Measurements from ENCODE around the gene FOXS1.

The FOXS1 gene

DNA sequence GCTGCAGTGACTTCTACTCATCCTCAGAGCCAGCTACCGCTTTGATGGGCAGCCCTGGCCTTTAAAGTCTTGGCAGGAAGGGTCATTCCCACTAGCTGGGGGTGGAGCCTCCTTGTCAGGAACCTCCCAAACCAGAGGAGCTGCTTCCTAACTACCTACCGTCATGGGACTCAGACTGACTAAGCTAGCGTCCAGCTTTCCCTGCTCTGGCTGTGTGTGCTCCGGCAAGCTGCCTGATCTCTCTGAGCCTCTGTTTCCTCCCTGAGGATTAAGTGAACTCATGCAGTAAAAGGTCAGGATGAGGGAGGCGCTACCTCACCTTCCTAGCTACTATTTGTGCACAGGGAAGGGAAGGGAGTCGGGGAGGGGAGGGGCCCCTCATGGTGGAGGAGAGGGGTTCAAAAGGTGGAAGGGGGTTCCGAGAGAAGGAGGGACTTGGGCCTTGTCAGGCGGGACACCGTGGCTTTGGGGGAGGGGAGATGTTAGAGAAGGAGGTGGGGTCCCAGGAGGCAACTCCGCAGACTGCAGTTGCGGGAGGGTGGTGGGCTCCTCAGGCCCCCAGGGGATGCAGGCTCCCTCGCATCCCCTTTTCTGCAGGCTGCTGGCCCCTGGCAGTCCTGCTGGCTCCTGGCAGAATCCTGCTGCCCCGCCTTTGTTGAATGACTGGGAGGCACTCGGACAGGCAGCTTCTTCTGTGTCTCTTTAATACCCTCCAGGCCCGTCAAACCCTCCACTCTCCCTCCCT is 15.2 kb upstream of the FOXS1 start:
- DNase-seq = no peak

DNA sequence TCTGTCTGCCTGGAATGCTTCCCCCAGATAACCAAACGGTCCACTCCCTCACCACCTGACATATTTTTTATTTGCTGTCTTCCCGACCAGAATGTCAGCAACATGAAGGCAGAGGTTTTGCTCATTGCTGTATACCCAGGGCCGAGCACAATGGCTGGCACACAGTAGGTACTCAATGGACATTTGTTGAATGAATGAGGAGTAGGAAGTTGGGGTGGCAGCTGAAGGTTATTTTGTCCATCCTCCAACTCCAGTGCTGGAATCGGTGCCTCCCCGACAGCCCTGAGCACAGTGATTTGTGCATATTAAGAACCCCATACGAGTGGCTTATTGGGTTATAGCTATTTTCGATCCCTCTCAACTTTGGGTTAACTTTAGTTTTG is 14.6 kb upstream of the FOXS1 start:
- DNase-seq = no peak

DNA sequence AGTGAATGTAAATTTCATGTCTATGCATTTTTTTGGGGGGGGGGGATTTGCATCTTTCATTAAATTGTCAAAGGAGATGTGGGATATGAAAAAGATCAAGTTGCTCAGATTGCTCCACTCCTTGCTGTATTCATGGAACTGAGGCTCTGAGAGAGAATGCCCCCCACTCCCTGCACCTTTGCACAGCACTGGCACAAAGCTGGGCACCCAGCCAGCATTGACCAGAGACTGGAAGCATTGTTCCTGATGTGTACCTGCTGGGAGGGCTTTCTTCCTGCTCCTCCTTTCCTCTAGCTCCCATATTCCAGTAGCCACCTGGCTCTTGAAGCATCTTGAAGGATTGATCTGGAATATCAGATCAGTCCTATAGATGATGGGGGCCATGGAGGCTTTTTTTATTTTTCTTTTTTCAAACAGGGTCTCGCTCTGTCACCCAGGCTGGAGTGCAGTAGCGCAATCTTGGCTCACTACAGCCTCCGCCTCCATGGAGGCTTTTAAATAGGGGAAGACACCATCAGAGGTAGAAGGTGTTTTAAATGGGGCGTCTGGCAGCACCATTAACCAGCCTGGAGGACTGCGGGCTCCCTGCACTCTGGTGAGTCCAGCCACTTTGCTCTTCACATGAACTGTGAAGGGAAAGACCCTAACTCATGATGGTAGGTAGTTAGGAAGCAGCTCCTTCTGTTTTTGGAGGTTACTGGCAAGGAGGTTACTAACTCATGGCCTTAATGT is 14.0 kb upstream of the FOXS1 start:
- no peak for DNase-seq

DNA sequence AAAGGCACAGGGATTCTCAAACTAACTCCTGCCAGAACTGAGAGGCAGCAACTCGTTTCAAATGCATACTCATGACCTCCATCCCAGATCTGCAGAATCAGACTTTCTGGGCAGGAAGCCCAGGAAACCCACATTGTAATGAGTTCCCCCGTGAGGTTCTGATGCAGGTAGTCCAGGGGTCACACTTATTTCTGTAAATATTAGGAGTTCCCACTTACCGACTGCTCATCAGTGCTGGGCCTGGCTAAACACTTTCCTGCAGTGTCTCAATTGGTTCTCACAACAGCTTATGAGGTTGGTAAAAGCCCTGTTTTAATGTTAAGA is 13.3 kb upstream of the FOXS1 start:
- no peak for DNase-seq

DNA sequence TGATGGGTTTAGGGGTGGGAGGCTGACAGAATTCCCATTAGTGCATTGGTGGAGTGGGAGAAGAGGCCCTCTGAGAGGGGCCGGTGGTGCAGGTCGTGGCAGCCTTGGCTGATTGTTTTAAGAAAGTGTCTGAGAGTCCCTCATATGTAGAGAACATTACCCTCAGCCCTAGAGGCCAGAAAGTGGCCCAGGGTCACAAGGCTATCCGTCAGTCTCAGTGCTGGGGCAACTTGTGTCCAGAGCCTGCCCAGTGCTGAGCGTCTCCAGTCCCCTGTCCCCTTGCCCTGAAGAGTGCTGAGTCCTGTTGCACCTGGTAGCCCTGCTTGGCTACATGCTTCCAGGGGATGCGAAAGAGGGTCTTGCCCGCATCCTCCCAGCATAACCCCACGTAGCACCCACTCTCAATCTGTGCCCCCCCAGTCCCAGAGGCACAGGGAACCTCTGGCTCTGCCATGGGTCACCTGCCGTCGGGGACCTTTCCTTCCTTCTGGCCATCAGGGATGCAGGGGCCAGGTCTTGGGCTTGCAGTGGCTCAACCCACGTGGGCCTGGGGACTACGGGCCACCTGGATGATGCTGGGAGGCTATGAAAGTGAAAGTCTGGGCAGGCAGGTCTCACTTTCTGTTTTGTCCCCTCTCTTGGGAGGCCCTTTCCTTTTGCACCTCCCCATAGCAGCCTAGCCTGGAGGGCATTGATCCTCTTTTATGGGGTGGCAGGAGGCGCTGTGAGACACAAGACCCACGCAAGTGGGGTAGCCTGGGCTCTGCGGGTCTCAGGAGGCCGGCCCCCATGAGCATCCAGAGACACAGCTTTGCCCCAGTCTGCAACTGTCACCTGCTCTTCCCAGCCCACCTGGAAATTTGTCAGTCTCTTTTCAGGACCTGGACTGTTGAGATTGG is 12.7 kb upstream of the FOXS1 start:
- DNase-seq = no peak

DNA sequence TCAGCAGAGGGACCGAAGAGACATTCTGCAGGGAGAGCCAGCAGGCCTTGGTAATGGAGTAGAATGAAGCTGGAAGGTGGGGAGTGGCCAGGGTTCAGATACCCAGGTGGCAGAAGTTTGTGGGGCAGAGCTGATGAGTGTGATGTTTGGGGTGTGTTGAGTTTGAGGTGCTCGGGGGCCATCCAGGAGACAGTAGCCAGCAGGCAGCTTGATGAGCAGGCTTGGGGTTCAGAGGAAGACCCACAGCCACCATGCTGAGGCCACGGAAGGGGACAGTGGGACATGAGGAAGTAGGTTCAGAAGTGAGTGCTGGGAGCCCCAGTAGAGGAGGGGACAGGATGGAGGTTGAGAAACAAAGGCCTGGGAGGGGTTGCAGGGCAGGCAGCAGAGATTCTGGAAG is 11.1 kb upstream of the FOXS1 start:
- DNase-seq = no peak

DNA sequence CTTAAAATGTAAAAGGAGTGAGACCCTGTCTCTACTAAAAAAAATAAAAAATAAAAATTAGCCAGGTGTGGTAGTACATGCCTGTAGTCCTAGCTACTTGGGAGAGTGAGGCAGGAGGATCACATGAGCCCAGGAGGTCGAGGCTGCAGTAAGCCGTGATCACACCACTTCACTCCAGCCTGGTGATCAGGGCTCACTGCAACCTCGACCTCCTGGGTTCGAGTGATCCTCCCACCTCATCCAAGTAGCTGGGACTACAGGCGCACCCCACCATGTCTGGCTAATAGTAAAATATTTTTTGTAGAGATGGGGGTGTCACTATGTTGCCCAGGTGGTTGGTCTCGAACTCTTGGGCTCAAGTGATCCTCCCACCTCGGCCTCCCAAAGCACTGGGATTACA is 8.1 kb upstream of the FOXS1 start:
- no peak for DNase-seq

DNA sequence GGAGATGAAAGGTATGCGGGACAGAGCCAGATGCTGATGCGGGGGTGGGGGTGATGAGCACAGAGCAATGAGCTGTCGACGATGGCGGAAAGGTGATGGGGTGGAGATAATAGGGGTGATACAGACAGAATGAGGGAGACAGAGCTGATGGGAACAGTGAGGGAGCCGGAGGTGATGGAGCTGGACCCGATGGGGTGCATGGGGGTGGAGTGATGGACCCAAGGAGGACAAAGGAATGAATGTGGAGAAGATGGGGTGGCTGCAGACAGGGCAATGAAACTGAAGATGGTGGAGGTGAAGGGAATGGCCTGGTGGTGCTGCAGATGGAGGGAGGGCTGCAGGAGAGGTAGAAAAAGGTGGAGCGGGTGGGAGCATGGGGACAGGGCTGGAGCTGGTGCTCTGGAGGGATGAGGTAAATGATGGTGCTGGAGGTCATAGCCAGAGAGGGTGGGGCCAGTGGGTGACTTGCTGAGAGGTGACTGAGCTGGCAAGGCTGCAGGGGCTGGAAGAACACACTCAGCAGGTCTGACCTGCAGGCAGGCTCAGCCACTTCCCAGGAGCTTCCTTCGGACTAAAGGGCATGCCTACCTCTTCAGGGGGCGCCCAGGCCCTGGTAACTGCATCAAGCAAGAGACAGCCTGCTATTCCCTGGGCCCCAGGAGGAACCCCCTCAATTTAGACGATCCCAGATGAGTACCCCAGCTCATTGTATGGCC is 6.0 kb upstream of the FOXS1 start:
- no peak for DNase-seq

DNA sequence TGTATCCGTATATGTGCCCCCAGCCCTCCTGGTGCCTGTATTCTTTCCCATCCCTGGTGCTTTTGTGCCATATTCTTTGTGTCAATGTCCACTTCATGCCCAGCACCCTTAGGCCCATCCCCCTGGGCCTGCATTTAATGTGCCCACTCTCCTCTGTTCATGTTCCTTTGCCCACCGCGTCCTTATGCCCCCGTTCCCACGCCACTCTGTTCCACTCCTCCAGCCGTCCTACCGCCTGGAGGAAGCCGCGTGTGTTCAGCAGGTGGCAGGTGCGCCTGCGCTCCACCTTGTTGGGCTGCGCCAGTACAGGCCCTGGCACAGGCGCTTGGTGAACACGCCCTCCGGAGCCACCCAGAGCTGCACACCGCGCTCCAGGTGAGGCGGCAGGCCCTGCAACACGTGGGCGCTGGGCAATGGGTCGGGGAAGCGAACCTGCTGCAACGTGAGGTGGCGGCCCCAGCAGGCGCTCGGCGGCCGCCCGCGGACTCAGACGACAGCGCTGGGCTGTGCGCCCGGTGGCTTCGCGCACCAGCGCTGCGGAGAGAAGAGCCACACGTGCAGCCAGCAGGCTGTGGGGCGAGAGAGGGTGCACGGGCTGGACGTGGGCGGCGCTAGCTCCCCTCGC is 4.0 kb upstream of the FOXS1 start:
- DNase-seq = no peak

DNA sequence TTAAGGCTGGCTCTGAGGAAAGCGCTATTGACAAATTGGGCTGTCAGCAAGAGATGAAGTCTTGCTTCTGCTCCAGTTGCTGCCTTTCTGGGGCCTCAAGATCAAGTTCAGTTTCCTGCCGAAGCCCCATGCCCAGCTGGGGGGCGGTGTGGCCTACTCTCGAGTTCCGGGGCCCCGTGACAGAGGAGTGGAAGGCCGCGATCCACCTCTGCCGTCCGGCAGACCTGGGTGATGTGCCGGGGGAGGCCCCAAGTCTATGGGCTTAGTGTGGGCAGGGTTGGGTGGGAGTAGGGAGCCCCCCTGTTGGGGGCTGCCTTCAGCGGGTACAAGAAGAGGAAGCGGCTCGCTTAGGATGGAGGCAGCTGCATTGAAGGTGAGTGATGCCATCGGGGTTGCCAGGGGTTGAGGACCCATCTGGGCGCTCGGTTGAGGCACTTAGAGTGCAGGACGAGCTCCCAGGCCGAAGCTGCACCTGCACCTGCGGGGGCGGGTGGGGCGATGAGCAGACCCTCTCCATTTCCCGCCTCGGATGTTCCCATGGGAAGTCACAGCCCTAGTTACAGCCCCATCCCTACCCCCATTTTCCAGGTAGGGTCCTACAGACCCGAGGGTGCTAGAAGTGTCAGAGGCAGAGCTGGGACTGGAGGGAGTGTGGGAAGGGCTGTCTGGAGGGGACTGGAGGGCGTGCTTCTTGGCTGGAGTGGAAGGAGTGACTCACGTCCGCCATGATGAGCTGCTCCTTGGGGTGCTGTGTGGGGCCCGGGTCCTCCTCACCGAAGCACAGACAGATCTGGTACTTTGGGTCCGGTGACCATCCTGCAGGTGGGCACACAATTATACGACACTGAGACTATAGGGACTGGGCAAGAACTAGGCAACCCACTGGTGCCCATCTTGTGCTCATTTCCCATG is 2.9 kb upstream of the FOXS1 start:
- no peak for DNase-seq

DNA sequence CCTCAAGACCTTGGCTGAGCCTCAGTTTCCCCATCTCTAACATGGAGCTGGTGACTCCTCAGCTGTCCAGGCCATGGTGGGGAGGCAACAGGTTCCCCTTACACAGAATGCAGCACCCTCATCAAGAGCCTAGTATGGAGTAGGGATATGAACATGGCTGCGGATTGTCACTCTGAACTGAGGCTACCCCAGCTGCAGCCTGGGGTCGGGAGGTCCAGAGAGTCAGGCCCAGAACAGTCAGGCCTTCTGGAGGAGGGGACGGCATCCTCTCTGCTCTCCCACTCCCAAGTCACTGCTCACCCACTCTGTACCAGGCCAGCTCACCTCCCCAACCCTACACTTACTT is 1.4 kb upstream of the FOXS1 start:
- DNase-seq = no peak

DNA sequence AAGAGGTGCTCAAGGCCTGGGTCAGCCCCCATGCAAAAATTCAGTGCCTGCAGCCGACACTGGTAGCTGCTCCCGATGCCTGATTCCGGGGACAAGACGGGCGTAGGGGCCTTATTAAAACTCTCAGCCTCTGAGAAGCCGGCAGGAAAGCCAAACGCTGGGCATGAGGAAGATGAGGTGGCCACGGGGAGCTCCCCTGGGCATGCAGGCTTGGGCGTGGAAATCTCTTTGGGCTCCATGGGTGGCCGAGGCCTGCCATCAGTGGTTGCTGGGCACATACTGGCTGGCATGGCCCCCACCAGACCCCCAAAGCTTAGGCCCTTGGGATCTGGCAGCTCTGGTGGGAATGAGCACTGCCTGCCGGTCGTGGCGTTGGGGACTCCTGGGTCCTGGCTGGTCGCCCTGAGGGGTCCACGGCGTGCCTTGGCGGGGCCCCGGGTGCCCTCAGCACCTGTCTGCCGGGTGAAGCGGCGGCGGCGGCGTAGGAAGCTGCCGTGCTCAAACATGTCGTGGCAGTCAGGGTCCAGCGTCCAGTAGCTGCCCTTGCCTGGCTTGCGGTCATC is 586 bp downstream of the FOXS1 start:
- DNase-seq = no peak

DNA sequence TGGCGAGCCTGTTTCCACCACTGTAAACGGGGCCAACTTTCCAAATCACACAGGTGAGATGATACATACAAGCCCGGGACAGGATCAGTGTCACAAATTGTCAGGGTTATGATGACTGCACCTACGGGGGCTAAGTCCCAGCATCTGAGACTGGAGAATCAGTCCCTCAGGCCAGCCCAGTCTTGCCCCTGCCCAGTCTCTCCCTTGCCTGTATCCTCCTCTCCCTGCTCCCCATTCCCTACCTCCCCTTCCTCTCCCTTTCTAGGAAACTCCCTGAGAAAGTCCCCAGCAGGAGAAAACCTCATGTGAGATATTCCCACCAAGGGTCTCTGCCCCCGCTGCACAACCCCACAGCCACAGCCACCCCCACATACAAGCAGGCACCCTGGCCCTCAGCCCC is 1.5 kb downstream of the FOXS1 start:
- DNase-seq = no peak

DNA sequence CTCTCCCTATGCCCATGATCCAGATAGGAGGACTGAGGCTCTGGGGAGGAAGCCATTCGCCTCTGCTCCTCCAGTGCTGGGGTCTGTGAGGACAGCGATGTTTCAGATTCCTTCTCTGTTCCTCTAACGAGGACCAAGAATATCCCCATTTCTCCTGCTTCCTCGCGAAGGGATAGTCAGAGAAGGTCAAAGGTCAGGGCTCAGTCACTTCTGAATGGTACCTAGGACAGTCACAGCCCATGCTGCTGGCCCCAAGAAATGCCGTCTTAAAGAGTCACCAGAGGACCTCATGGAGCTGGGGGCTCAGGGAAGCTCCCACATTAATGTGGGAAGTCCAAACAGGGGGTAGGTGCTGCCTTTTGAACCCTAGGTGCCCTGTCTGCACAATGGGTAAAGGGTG is 2.1 kb downstream of the FOXS1 start:
- DNase-seq = no peak

DNA sequence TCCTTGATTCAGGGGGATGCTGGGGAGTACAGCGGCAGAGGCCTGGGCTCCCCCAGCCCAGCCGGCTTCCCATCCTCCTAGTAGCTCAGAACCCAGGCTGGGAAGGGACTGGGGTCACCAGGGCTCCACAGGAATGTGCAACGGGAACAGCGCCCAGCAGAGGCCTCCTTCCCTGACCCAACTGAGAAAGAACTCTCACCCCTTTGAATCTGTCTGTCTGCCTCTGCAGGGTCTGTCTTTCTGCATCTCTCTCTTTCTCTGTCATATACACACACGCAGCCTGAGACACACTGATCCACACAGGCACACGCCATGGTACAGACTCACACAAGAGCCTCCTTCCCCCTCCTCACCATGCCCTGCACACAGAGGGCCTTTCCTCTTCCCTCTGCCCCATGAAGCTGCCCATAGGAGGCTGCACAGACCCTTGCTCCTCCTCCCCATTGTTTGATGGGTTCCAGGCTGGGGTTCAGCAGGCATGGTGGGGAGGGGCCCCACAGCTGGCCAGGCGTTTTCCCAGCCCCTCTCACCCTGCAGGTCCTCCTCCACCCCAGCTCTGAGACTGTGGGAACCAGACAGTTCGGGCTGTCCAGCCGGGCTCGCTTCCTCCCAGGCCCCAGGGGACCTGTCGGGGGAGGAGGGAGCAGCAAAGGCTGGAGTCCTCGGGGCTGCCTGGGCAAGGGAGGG is 2.8 kb downstream of the FOXS1 start:
- no peak for DNase-seq

DNA sequence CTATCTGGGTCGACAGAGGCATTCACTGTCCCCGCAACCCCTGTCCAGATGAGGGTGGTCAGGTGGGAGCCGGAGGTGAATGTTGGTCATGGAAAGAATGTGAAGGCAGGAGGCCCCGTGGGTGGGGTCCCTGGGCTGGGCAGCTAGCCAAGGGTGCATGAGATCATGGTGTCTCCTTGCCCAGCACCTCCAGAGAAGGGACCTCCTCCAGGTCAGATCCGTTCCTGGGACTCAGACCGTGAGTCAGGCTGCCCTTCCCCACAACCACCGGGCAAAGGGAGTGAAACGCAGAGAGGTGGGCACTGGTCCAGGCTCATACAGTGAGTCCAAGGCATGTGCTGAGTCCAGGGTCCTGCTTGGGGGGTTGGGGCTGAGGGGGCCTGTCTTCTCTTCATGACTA is 3.5 kb downstream of the FOXS1 start:
- DNase-seq = no peak

DNA sequence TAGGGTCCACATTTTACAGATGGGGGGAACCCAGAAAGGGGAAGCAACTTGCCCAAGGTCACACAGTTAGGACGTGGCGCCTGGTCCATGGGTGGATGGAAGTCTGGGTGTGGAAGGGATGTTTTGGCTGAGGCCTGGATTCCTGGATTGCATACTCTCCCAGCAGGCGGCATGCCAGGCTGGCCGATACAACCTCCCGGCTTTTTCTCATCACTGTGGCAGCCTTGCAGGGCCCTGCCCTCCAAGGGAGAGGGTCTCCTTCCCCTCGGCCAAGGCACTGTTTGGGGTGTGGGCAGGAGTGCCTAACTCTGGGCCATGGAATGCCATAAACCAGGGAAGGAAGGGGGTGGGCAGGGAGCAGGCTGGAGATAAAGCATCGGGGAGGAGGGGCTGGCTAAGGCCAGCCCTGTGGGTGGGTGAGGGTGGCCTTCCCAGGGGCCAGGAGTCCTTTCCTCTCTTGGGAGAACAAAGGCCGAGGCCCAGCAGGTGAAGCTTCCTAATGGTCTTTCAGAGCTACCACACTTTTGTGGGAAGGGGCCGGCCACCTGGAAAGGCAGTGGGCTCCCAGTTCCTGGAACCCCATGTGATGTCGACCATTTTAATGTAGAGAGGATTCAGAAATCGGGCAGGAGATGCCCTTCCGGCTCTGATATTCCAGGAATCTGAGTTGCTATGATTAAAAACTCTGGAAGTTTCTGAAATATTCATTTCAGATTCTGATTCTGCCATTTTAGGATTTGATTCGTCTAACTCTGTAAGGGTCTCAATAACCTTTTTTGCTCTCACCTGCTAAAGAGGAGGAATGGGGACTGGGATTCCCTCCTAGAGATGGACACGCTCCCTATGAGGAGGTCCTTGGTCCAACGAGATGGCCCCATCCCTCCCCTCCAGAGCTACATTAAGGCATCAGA is 4.2 kb downstream of the FOXS1 start:
- no peak for DNase-seq

DNA sequence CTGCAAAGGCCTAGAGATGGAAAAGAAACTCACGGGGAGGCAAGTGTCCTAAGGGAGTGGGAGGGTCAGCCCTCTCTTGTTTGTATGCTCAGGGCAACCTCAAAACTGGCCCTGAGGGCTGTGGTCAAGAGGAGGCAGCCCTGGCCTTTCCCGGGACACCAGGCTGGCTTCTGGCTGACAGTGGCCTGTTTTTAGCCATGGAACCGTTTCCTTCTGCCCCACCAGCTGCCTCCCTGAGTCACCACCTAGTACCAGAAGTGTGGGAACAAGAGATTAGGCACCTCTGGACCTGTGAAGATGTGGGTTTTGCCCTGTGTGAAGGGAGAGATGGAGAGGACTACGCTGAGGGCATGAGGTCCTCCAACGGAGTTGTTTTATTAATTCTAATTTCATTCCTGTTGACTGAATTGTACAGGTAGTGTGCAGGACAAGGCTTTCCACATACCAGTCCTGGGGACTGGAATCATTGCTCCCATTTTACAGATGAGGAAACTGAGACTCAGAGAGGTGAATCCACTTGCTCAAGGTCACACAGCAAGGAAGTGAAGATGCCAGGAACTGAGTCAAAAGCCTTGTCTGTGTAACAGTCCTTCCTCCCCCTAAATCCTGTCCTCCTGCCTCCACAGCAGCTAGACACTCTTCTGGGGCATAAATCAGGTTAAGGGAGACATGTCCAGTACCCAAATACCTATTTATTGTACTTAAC is 5.5 kb downstream of the FOXS1 start:
- DNase-seq = no peak
